Dorsolateral prefrontal cortex (tissue), 118 donors: Measurements from ENCODE around the gene RPL3. TPM values are rescaled to one million over a fixed set of nuclear protein-coding genes. Genes with fewer than 3 reads are reported as not detected.

Source experiments
- total RNA-seq, 120 experiments: library from RNA; stranded (reverse); gene quantifications; one replicate each; pipeline versions ENCODE4 v1.2.3 to v1.2.4, GENCODE V29; 2022

The RPL3 gene
- total RNA-seq, 120 experiments from 2014 or later: 562 to 963 (median 699) TPM

Other genes with a start within 250 kb of the RPL3 start
- gene APOBEC3G, start 242.3 kb downstream of the RPL3 start, total RNA-seq: 1 to 10 TPM in 115 of 120 experiments, under 1 TPM in 5; 0.60 to 7.1 (median 2.7) TPM
- 1 to 10 TPM in 4 of 120 experiments, under 1 TPM in 4, not detected in 112; 0.40 to 1.4 (median 0.89) TPM for gene APOBEC3H, start 222.4 kb downstream of the RPL3 start, total RNA-seq
- gene CBX7, start 166.9 kb downstream of the RPL3 start, total RNA-seq: 100 to 1,000 TPM; 112 to 229 (median 170) TPM
- gene PDGFB, start 74.6 kb downstream of the RPL3 start, total RNA-seq: 10 to 100 TPM in 111 of 120 experiments, 1 to 10 TPM in 9; 5.1 to 28.8 (median 16.2) TPM
- 100 to 1,000 TPM; 108 to 421 (median 288) TPM for gene SYNGR1, start 30.4 kb upstream of the RPL3 start, total RNA-seq
- 10 to 100 TPM; 25.2 to 75.7 (median 46.7) TPM for gene TAB1, start 80.2 kb upstream of the RPL3 start, total RNA-seq
- 100 to 1,000 TPM in 30 of 120 experiments, 10 to 100 TPM in 90; 57.7 to 147 (median 92.3) TPM for gene MGAT3, start 137.4 kb upstream of the RPL3 start, total RNA-seq
- gene MIEF1, start 182.7 kb upstream of the RPL3 start, total RNA-seq: 10 to 100 TPM; 21.3 to 40.7 (median 28.0) TPM
- gene ATF4, start 200.9 kb upstream of the RPL3 start, total RNA-seq: 100 to 1,000 TPM; 110 to 287 (median 161) TPM
- 100 to 1,000 TPM in 2 of 120 experiments, 10 to 100 TPM in 118; 44.3 to 109 (median 63.6) TPM for gene RPS19BP1, start 213.1 kb upstream of the RPL3 start, total RNA-seq